Stimulated activated naive CD8-positive, alpha-beta T cell treated with anti-CD3 and anti-CD28 coated beads, Interleukin-15, Interleukin-2, amounts not matched to agents 100 ng/mL and 50 ng/mL, for 24 hours (primary cell): ENCODE results near the gene YKT6.

Experiments used
- H3K27ac Mint-ChIP-seq: one replicate; pipeline ENCODE4 v1.8.0; 2021; ENCODE audit warnings: mild to moderate bottlenecking, mixed read lengths
- H3K27me3 Mint-ChIP-seq: one replicate; pipeline ENCODE4 v1.8.0; 2021; ENCODE audit warnings: mixed read lengths
- H3K36me3 Mint-ChIP-seq: one replicate; pipeline ENCODE4 v1.8.0; 2021; ENCODE audit warnings: low read depth, mixed read lengths
- H3K4me1 Mint-ChIP-seq: one replicate; pipeline ENCODE4 v1.8.0; 2021; ENCODE audit warnings: low read depth, mixed read lengths
- H3K4me3 Mint-ChIP-seq: one replicate; pipeline ENCODE4 v1.8.0; 2021; ENCODE audit warnings: mild to moderate bottlenecking, mixed read lengths
- H3K9me3 Mint-ChIP-seq: one replicate; pipeline ENCODE4 v1.8.0; 2021; ENCODE audit warnings: mixed read lengths

YKT6 gene

DNA sequence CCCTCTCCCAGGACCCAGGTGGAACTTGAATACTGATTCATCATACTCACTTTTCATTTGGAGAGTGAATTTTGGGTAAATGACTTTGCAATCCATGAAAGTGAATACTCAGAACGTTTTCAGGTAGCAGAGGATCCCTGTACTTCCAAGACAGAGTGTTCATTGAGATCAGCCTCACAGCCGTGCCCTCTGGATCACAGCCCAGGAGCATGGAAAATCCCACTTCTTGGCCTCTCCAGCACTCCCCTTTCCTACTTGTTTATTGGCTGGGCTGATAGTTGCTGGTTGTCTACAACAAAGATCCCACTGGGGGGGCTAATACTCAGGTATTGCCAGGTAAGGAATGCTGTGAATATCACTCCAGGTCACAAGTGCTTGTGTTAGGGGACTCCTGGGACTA lies 17.4 kb upstream of the YKT6 start:
- H3K9me3 Mint-ChIP-seq: peaks cover 8% of the 10 kb centered on the region
- no peak overlapping the region for H3K27ac Mint-ChIP-seq
- H3K4me3 Mint-ChIP-seq: no peak overlapping the region
- H3K4me1 Mint-ChIP-seq: no peaks in the 10 kb centered on the region
- H3K27me3 Mint-ChIP-seq: no peaks in the 10 kb centered on the region
- no peaks in the 10 kb centered on the region for H3K36me3 Mint-ChIP-seq

DNA sequence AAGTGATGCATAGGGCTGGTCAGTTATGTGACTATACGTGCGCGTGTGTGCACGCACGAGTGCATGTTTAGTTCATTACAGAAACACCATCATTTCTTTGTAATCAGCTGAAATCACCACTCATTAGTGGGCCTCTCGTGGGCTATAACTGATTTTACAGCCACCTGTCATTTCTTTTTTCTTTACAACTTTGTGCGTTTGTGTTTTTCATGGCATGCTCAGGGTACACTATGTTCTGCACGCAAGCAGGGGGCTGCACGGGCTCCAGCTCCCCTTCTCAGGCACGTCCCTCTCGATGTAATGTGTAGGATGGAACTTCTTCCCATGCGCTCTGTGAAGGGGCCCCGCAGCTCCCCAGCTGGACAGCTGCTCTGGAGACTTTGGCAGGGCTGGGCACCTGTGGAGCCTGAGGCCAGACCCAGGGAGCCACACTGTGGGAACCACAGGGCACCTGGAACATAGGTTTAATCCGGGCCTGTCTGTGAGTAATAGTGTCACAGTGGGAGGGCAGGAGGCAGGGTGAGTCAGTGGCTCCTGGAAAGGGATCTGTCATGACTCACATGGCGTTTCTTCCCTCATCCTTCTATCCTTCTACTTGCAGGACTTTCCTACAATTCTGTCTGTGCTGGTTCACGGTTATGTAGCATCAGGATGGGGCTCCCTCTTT lies 16.4 kb upstream of the YKT6 start:
- H3K36me3 Mint-ChIP-seq: no peaks in the 10 kb centered on the region
- peaks cover 8% of the 10 kb centered on the region for H3K9me3 Mint-ChIP-seq
- no peaks in the 10 kb centered on the region for H3K27me3 Mint-ChIP-seq
- no peaks in the 10 kb centered on the region for H3K4me1 Mint-ChIP-seq
- H3K27ac Mint-ChIP-seq: no peak overlapping the region
- H3K4me3 Mint-ChIP-seq: no peak overlapping the region

DNA sequence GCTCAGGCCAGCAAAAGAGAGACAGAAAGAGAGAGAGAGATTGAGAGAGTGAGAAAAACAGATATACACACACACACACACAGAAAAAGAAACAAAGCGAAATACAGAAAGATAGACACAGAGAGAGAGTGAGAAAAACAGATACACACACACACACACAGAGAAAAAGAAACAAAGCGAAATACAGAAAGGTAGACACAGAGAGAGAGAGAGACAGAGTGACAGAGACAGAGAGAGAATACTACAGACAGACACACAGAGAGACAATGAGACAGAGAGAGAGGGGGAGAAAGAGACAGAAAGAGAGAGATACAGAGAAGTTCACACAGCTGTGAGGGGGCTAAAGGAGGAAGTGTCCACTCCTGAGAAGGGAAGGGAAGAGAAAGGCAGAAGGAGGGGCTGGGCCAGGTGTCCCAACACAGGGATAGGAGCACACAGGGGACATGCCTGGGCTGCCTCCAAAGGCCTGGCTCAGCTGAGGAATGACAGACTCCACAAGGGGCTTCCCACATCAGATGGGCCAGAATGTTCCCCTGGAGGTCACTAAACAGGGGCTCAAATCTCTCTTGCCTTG lies 15.8 kb upstream of the YKT6 start:
- Mint-ChIP-seq H3K4me1 (no peaks in the 10 kb centered on the region), H3K27me3 (no peaks in the 10 kb centered on the region)

DNA sequence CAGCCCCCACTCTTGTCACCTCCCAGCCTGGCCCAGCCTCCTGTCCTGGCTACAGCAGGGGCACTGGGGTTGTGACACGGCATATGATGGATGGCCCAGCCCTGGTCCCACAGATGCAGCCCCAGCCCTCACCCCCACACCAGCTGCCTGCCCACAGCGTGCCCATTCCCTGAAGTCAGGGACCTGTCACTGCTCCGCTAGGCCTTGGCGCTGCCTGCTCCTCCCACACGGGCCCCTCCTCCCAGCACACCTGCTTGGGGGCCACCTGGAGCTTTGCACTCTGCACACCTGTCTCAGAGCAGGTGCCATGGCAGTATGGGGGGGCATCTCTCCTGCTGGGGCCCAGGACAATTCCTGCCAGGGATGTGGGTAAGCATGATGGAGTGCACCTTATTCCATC lies 15.0 kb upstream of the YKT6 start:
- peaks cover 8% of the 10 kb centered on the region for H3K9me3 Mint-ChIP-seq
- no peaks in the 10 kb centered on the region for H3K36me3 Mint-ChIP-seq
- no peaks in the 10 kb centered on the region for H3K27me3 Mint-ChIP-seq
- H3K4me3 Mint-ChIP-seq: no peak overlapping the region
- no peak overlapping the region for H3K27ac Mint-ChIP-seq
- H3K4me1 Mint-ChIP-seq: no peaks in the 10 kb centered on the region

More for the DNA sequence above, 15.8 kb upstream of the YKT6 start:
- Mint-ChIP-seq H3K27ac (no peak overlapping the region), H3K9me3 (peaks cover 8% of the 10 kb centered on the region), H3K4me3 (no peak overlapping the region), H3K36me3 (no peaks in the 10 kb centered on the region)

DNA sequence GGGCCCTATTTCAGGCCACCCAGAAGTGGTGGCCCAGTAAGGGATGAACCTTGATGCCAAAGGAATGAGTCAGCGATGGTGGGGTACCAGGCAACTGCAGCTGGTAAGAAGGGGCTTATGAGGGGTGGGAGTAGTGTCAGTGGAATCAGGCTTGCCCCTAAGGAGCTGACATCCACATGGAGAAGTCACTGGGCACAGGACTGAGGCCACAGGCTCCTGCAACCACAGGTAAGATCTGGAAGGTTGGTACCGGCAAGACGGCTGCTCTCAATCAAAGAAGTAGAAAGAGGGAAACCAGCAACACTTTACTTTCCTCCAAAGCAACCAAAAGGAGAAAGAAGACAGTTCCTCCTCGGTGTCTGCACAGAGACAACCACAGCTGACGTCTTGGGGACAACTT lies 14.0 kb upstream of the YKT6 start:
- Mint-ChIP-seq H3K27ac (no peak overlapping the region), H3K27me3 (no peaks in the 10 kb centered on the region), H3K9me3 (peaks cover 8% of the 10 kb centered on the region), H3K4me3 (no peak overlapping the region), H3K36me3 (no peaks in the 10 kb centered on the region), H3K4me1 (no peaks in the 10 kb centered on the region)

DNA sequence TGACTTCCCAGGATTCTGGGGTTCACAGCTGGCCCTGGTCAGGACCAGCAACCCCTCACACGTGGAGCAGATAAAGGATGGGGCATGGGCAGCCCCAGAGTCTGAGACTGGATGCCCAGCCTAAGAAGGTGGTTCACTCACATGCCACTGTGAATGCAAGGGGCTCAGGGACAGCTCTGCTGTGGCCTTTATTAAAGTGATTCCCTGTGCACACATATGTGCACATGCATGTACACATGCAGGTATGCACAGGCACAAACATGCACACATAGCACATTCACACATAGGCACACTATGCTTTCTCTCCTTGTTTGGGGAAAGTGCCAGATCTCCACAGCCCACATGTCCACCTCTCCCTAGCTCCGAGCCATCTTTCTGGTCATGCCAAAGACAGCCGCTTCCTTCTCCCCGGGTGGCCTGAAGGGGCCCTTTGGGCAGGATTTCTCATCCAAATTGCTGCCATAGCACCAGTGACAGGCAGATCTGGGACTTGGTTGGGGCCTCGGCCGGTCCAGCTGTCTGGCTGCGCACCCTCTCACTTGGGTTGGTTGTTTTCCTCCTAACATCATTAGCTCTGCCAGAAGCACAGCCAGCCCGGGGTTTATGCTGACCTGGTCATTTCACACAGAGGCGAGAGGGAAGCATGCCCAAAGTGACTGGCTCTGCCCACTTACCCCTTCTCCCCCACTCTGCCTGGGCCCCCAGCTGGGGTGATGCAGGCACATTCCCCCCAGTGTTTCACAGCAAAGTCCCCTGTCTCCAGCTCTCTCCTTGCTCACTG lies 13.0 kb upstream of the YKT6 start:
- H3K27me3 Mint-ChIP-seq: no peaks in the 10 kb centered on the region
- peaks cover 3% of the 10 kb centered on the region for H3K9me3 Mint-ChIP-seq
- no peak overlapping the region for H3K4me3 Mint-ChIP-seq
- H3K4me1 Mint-ChIP-seq: no peaks in the 10 kb centered on the region
- H3K27ac Mint-ChIP-seq: no peak overlapping the region
- H3K36me3 Mint-ChIP-seq: no peaks in the 10 kb centered on the region

DNA sequence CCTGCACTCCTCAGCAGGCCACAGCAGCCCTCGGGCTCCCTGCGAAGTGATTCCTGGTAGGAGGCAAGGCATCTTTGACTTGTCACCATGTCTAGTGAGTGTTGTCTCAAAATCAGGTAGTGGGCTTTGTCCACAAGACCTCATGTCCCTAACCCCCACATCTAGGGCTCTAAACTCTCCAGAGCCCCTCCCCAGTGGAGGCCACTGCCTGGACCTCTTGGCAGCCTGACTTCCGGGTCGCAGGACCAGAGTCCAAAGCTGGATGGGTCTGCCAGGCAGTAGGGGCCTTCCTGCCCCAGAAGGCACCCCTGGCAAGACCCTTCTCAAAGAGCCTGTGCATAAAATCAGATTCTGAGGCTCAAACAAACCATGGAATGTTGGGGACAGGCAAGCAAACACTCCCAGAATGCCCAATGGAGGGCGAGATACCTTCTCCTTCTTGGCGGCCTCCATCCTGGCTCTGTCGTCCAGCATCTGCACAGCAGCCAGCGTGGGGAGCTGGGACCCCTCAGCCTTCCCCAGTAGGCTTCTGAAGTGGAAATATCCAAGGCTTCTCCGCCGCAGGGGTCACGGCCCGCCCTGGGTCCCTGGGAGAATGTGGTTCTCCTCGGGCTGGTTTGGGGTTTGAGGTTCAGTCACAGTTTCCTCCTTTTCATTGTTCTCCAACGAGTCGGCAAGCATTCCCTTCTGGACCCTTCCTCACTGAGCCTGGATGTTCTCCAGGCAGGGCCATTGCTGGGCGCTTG lies 12.1 kb upstream of the YKT6 start:
- no peak overlapping the region for H3K4me3 Mint-ChIP-seq
- no peak overlapping the region for H3K27ac Mint-ChIP-seq
- H3K4me1 Mint-ChIP-seq: no peaks in the 10 kb centered on the region
- no peaks in the 10 kb centered on the region for H3K9me3 Mint-ChIP-seq
- H3K36me3 Mint-ChIP-seq: no peaks in the 10 kb centered on the region
- no peaks in the 10 kb centered on the region for H3K27me3 Mint-ChIP-seq

DNA sequence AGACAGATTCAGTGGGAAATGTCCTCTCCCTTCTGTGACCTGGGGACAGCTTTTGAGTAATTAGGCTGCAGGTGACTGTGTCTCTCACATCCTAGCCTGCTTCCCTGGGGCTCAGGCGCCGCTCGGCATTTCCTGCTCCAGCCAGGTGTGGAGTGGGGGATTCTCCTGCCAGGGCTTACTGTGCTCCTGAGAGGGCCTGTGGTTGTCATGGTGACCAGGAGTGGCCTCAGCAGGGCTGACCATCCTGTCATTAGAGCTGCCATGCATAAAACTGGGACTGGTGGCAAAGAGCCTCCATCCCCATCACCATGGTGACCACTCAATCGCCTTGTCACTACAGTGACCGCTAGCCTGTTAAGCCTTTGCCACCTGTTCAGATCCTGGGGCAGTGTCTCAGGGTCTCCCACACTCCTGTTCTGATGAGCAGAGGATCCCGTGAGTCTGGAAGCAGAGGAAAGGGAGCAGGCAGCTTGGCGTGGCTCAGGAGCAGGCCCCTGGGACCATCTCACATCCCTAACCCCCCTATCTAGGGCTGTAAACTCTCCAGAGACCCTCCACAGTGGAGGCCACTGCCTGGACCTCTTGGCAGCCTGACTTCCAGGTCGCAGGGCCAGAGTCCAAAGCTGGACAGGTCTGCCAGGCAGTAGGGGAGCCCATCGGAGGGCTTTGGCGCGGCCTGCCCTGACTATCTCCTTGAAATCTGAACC lies 11.3 kb upstream of the YKT6 start, which contains the start of gene GCK:
TSS of gene GCK (minus strand) at position 154 of the 707 bp plus-strand sequence. CDS start 486 bp downstream, outside the sequence.
- Mint-ChIP-seq H3K36me3 (no peaks in the 10 kb centered on the region), H3K4me3 (no peak within 1 kb of the TSS)

DNA sequence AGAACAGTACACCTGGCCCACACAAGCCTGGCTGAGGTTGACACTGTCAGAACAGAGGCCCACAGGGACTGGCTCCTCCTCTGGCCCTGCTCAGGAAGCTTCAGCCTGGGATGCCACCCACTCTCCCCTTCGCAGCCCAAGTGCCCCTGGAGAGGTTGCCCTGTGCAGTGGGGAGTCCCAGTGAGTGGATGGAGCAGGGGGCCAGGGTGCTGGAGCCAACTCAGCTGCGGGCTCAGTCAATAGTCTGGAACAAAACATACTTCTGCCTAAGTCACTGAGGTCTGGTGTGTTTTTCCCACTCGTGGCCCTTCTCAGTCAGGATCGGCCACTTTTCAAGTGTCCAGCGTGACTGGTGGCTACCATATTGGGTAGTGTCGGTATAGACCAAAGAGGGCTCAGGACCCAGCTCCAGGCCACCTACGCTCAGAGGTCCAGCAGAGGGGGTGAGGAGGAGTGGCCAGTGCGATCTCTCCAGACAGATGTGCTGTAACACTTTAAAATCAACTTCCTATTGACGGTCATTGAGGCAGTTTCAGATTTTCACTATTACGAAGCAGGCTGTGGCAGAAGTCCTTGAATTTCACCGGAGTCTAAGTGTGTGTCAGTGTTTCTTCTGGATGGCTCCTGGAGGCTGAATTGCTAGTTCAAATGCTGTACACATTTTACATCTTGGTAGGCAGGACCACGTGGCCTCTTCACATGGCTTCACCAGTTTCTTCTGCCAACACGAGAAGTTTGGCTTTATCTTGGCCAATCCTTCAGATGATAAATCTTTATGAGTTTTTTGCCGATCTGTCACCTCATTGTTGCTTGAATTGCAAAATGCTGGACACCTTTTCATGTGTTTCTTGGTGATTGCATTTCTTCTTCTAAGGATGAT lies 10.5 kb upstream of the YKT6 start:
- Mint-ChIP-seq H3K27ac (no peak overlapping the region), H3K36me3 (no peaks in the 10 kb centered on the region), H3K4me1 (peaks cover 7% of the 10 kb centered on the region), H3K4me3 (no peak overlapping the region), H3K9me3 (no peaks in the 10 kb centered on the region), H3K27me3 (no peaks in the 10 kb centered on the region)

More for the DNA sequence above, 11.3 kb upstream of the YKT6 start, which contains the start of gene GCK:
- Mint-ChIP-seq H3K27me3 (no peaks in the 10 kb centered on the region), H3K27ac (no peak within 1 kb of the TSS), H3K9me3 (no peaks in the 10 kb centered on the region), H3K4me1 (peaks cover 7% of the 10 kb centered on the region)

DNA sequence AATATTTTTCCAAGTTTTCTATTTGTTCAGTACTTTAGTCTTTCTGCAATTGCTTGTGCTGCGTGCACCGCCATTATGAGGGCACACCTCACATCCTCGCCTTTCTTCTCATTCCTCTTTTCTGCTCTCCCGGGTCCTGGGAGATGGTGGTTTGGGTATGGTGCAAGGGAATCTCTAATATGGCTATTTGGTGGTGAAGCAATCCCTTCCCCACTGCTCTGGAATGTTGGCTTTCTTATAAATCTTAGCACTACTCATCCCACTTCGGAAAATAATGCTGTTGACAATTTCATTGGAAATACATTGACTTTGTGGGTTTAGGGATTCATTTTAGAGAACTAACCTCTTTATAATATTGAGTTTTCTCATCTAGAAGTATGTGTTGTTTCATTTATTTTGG lies 9.6 kb upstream of the YKT6 start:
- Mint-ChIP-seq H3K4me1 (peaks cover 7% of the 10 kb centered on the region), H3K27ac (no peak overlapping the region), H3K27me3 (no peaks in the 10 kb centered on the region), H3K4me3 (no peak overlapping the region), H3K36me3 (no peaks in the 10 kb centered on the region), H3K9me3 (no peaks in the 10 kb centered on the region)

DNA sequence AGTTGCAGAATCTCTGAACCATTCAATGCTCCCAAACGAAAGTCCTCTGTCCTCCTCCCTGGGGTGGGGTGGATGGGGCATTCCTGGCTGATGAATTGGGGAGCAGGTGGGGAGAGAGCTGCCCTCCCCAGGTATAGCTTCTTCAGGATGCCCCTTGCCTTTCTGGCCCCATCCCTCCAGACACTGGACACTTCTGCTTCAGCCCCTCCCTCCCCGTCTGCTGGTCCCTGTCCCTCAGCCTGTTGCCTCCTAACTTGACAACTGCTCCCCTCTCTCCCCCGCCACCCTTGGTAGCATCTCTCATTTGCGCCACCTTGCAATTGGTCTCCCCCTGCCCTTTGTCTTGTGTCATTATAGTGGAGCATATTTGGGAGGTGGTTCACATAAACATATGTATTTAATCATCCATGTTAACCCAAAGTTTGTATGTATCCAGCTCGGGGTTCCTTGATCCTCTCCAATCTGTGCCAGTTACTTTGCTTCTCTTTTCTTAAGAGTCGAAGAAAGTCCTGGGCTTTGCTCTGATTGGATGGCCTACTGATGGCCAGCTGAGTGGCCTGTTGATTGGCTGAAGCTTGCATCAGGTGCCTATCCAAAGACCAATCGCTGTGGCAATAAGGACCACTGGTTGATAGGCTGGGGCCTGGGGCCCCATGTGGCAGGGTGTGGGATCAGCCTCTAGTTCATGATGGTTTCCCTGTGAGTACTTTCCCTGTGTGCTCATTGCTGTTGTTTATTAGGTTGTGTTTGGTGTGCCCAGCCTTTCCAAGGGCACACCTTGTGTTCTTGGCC lies 7.6 kb upstream of the YKT6 start:
- H3K27ac Mint-ChIP-seq: no peak overlapping the region
- no peak overlapping the region for H3K4me3 Mint-ChIP-seq
- peaks cover 5% of the 10 kb centered on the region for H3K27me3 Mint-ChIP-seq
- H3K36me3 Mint-ChIP-seq: no peaks in the 10 kb centered on the region
- H3K4me1 Mint-ChIP-seq: peaks cover 12% of the 10 kb centered on the region
- no peaks in the 10 kb centered on the region for H3K9me3 Mint-ChIP-seq

DNA sequence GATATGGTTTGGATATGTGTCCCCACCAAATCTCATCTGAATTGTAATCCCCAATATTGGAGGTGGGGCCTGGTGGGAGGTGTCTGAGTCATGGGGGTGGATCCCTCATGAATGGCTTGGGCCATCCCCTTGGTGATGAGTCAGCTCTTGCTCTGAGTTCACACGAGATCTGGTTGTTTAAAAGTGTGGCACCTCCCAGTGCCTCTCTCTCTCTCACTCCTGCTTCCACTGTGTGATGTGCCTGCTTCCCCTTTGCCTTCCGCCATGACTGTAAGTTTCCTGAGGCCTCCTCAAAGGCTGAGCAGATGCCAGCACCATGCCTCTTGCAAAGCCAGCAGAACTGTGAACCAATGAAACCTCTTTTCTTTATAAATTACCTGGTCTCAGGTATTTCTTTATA lies 6.7 kb upstream of the YKT6 start:
- no peaks in the 10 kb centered on the region for H3K9me3 Mint-ChIP-seq
- peaks cover 12% of the 10 kb centered on the region for H3K4me1 Mint-ChIP-seq
- H3K27ac Mint-ChIP-seq: no peak overlapping the region
- H3K27me3 Mint-ChIP-seq: peaks cover 5% of the 10 kb centered on the region
- H3K36me3 Mint-ChIP-seq: no peaks in the 10 kb centered on the region
- no peak overlapping the region for H3K4me3 Mint-ChIP-seq

DNA sequence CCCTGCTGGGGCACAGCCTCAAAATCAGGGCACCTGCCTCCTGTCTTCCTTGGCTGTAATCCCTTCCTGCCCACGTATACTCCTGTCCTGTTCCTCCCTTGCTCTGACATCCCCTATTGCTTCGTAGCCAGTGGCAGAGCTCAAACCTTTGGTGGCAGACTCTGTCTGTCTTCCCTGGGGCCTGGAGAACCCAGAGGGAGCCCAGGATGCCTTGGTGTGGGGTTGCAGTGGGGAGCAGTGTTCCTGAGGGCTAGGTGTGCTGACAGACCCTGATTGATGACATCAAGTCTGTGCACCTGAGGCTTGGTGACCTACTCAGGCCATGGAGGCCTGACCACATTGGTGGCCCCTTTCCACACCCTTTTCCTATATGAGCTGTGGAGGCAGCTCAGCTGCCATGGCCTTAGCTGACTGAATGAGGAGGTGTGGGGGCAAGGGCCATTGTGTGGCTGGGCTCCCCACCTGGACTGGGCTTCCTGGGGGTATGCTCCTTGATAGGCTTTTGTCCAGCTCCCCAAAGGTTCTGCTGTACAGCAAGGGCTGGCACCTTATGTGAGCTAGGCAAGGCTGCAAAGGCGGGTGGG lies 6.1 kb upstream of the YKT6 start:
- Mint-ChIP-seq H3K4me1 (peaks cover 12% of the 10 kb centered on the region), H3K9me3 (no peaks in the 10 kb centered on the region), H3K27me3 (peaks cover 5% of the 10 kb centered on the region), H3K4me3 (no peak overlapping the region), H3K27ac (no peak overlapping the region), H3K36me3 (no peaks in the 10 kb centered on the region)
